T-helper 2 cell treated with Interferon-gamma antibody and Interleukin-4, amounts not matched to agents 100 ng/mL and 5 ng/mL, for 36 hours (primary cell): ENCODE results near the gene CPZ. TPM values are rescaled to one million over a fixed set of nuclear protein-coding genes. Genes with fewer than 3 reads are reported as not detected.

ENCODE experiments used
- total RNA-seq: library from RNA; stranded (reverse); gene quantifications from 2 replicates; pipeline ENCODE4 v1.2.3, GENCODE V29; 2022

The CPZ gene
- total RNA-seq, 1 donor from 2014 or later = not detected

Other genes with a start within 250 kb of the CPZ start
- 12.2 and 13.5 TPM in 2 replicates for gene ACOX3, start 152.0 kb upstream of the CPZ start, total RNA-seq
- 22.7 and 22.8 TPM in 2 replicates for gene TRMT44, start 152.0 kb upstream of the CPZ start, total RNA-seq
- not detected in 2 replicates for gene GPR78, start 12.4 kb upstream of the CPZ start, total RNA-seq